A204.1 (cell line): ENCODE results near the gene ZNF69.
"Not testable (repeated sequence)": the region's sequence is repeated elsewhere in the genome, so short reads cannot be mapped to it uniquely, and the experiment has no call there.

ENCODE experiments used
- FAIRE-seq: peaks from 2 replicates; lab custom pipeline; 2012; peaks lifted over from hg19 to GRCh38; lab: Jason Lieb, UNC

The ZNF69 gene

GRCh38 chr19:11887611-11888531 is at the start of gene ZNF69:
TSS of gene ZNF69 (plus strand) at chr19:11887782. CDS start at chr19:11887924, 142 bp downstream.
- FAIRE-seq, result no peak

GRCh38 chr19:11843722-11844121 is 43.9 kb upstream of the ZNF69 start:
- FAIRE-seq, result no peak

GRCh38 chr19:11847615-11848014 is 40.0 kb upstream of the ZNF69 start:
- FAIRE-seq, result not testable (repeated sequence)

GRCh38 chr19:11848200-11848593 is 39.4 kb upstream of the ZNF69 start:
- FAIRE-seq, result no peak

GRCh38 chr19:11848594-11849469 is 38.8 kb upstream of the ZNF69 start, which contains the start of gene ZNF439:
TSS of gene ZNF439 (plus strand) at chr19:11848726. CDS start at chr19:11848868, 142 bp downstream.
- FAIRE-seq, result no peak

- not testable (repeated sequence) for FAIRE-seq
These were observed 37.3 kb upstream of the ZNF69 start for GRCh38 chr19:11850289-11850688.

- no peak for FAIRE-seq
These were observed 34.2 kb upstream of the ZNF69 start for GRCh38 chr19:11853358-11853757.

- FAIRE-seq, result no peak
These were observed 30.9 kb upstream of the ZNF69 start for GRCh38 chr19:11856596-11857250.

- FAIRE-seq, result no peak
These were observed 26.9 kb upstream of the ZNF69 start for GRCh38 chr19:11860721-11861120.

GRCh38 chr19:11861301-11861700 is 26.3 kb upstream of the ZNF69 start:
- no peak for FAIRE-seq

- not testable (repeated sequence) for FAIRE-seq
These were observed 19.8 kb upstream of the ZNF69 start for GRCh38 chr19:11867766-11868165.

- no peak for FAIRE-seq
These were observed 19.4 kb upstream of the ZNF69 start for GRCh38 chr19:11868188-11868587.

GRCh38 chr19:11872624-11873023 is 15.0 kb upstream of the ZNF69 start:
- FAIRE-seq, result no peak

GRCh38 chr19:11873762-11874161 is 13.8 kb upstream of the ZNF69 start:
- no peak for FAIRE-seq

GRCh38 chr19:11879687-11880266 is 7.8 kb upstream of the ZNF69 start:
- not testable (repeated sequence) for FAIRE-seq

GRCh38 chr19:11880598-11880997 is 7.0 kb upstream of the ZNF69 start:
- FAIRE-seq, result no peak

- FAIRE-seq, result no peak
These were observed 6.3 kb upstream of the ZNF69 start for GRCh38 chr19:11881151-11881800.

- no peak for FAIRE-seq
These were observed 5.0 kb upstream of the ZNF69 start for GRCh38 chr19:11882606-11883005.

GRCh38 chr19:11887234-11887610 is 360 bp upstream of the ZNF69 start:
- no peak for FAIRE-seq

- not testable (repeated sequence) for FAIRE-seq
These were observed 2.3 kb downstream of the ZNF69 start for GRCh38 chr19:11889901-11890300.

GRCh38 chr19:11890634-11891033 is 3.1 kb downstream of the ZNF69 start:
- no peak for FAIRE-seq
